HG02763 (cell line): ENCODE results near the gene POU4F1.

Experiments used
- ATAC-seq: cut with Tn5 transposase; IDR thresholded peaks from one replicate; pipeline ENCODE4 v1.9.1; 2021; ENCODE audit warnings: mild to moderate bottlenecking, moderate library complexity; ENCODE audit not compliant: unreplicated experiment

Gene POU4F1

DNA sequence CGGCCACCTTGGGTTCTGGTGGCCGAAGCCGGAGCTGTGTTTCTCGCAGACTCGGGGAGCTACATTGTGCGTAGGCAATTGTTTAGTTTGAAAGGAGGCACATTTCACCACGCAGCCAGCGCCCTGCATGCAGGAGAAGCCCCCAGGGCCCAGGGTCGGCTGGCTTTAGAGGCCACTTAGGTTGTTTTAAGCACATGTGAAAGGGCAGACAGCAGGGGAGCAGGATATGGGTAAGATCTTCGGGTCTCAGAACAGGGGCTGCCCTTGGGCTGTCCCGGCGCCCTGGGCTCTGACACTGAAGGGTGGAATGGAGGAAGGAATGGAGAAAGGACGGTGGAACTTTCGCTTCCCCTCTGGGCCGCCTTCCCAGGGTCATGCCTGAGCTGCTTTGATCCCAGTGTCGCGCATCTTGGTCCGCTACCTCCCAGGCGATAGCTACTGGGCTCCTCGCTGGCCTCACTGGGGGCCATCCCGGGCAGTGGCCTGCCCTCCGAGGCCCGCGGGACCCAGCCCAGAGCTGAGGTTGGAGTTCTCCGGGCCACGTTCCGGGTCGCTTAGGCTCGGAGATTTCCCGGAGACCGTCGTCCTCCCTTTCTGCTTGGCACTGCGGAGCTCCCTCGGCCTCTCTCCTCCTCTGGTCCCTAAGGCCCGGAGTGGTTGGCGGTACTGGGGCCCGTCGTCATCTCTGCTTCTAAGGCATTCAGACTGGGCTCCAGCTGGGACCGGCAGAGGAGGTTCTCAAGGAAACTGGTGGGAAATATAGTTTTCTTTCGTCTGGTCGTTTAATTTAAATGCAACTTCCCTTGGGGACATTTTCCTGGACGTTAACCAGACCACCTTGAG is 4.3 kb upstream of the POU4F1 start:
- no peak for ATAC-seq

DNA sequence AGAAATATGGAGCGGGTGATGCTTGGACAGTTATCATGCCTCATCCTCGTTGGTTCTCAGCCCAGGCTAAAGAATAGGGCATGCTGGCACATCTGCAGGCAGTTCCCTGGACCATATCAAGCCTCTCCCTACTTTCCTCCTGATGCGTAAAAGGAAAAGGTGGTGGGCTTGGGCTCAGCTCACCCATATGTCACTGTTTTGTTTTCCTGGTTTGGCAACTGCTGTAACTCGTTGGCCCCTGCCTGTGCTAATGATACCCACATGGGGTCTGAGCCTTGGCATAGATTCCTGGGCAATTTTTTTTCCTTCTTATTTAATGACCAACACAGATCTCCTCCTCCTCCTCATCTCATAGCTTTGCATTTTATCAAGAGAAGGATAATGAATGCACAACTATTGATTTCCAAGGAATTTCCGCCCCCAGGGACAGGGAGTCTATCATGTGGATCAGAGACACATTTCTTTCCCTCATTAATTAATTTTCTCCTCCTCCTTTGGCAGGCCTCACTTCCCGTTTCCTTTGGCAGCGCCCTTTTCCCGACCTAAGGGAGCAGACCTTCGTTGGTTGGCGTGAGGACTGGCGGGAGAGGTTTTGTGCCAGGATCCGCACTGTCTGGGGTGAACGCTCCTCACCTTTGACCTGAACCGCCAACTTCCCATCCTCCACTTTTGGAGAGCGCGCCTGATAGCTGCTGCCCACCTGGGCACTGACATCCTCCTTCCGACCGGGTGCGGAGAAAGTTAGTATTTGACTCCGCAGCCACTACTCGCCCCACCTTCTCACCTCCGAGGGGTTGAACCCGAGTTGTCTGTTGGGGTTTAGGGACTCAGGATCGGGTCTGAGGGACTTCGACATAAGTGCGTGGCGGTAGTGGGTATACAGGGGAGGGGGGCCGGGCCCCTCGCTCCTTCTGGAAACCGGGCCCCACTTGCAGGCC is 3.4 kb upstream of the POU4F1 start:
- no peak for ATAC-seq

DNA sequence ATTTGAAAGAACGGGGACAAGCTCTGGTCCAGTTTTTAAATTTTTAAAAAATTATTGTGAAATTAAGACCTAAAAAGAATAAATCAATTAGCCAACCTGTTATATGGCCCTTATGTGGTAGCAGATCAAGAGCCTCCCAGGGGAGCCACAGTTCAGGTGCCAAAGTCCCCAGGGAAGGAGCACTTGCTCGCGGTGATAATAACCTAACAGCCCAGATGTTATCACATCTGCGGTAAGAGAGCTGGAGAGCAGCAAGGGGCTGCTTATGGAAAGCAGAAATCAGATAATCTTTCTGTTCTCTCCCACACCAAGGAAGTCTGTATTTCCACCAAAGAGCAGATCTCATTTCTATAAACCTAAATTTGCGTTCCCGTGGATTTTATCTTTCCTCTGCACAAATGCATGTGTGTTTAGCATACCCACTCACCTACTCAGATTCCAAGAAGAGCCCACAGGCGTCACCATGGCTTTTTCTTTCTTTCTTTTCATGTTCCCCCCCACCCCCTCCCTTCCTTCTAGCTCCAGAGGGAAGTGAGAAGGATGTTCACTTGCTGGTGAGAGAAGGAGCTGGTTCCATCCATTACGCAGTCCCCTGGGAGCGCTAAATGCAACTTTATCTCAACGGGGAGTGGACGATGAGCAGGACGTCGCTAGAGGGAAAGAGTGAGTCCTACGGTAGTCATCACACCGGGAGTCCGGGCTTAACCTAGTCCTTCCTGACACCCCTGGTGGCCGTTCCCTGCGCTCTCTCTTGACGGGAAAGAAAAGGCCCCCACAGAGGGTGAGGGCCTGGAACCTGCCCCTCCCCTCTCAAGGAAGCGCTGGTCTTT is 1.6 kb upstream of the POU4F1 start:
- no peak for ATAC-seq

DNA sequence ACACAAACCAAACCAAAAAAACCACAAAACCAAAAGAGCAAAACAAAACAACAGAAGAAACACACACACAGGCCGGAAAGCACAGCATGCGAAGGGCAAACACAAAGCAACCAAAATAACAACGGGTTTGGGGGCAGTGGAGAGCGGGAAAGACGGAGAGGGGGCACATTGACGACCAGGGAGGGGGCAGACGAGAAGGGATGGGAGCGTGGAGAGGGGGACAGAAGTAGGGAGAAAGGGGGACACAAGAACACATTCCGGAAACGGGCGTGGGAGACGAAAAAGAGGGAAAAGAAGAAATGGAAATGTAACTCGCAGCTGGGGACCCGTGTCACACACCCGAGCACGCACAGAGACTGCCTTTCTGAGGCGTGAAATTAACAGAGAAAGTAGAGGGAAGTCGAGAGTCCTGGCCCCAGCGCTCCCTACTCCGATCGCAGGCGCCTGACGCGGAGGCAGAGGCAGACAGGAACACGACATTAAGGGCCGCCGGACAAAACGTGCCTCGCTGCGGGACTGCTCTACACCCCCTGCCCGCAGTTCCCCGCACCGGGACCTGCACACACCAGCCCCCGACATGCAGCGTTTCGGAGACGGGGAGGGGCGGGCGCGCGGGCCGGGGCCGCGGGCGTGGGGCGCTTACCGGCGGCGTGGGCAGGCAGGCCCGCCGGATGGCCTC is 652 bp downstream of the POU4F1 start:
- ATAC-seq: peak; percentile 19

- no peak for ATAC-seq
Measured at GRCh38 chr13:78601874-78602560, 1.3 kb downstream of the POU4F1 start.

- no peak for ATAC-seq
Measured at GRCh38 chr13:78601124-78601873, 2.1 kb downstream of the POU4F1 start.

- ATAC-seq: no peak
Measured at GRCh38 chr13:78600280-78600883, 3.0 kb downstream of the POU4F1 start.

- no peak for ATAC-seq
Measured at GRCh38 chr13:78599645-78600279, 3.6 kb downstream of the POU4F1 start.

- no peak for ATAC-seq
Measured at GRCh38 chr13:78598966-78599644, 4.2 kb downstream of the POU4F1 start.

GRCh38 chr13:78598116-78598781 is 5.1 kb downstream of the POU4F1 start:
- ATAC-seq: no peak

DNA sequence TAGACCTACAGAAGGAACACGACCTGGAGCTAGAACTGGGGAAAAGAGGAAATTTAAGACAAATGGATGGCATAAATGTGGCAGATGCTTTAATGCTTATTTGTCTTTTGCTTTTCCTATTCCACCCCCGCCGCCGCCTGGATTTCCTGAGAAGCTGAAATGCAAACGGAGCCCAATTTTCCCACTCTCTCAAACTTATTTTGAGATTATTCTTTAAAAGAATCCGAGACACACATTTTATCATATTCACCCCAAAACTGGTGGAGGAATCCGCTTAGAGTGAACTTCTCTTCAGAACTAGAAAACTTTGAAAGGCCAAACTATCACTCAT is 5.8 kb downstream of the POU4F1 start:
- ATAC-seq: no peak

DNA sequence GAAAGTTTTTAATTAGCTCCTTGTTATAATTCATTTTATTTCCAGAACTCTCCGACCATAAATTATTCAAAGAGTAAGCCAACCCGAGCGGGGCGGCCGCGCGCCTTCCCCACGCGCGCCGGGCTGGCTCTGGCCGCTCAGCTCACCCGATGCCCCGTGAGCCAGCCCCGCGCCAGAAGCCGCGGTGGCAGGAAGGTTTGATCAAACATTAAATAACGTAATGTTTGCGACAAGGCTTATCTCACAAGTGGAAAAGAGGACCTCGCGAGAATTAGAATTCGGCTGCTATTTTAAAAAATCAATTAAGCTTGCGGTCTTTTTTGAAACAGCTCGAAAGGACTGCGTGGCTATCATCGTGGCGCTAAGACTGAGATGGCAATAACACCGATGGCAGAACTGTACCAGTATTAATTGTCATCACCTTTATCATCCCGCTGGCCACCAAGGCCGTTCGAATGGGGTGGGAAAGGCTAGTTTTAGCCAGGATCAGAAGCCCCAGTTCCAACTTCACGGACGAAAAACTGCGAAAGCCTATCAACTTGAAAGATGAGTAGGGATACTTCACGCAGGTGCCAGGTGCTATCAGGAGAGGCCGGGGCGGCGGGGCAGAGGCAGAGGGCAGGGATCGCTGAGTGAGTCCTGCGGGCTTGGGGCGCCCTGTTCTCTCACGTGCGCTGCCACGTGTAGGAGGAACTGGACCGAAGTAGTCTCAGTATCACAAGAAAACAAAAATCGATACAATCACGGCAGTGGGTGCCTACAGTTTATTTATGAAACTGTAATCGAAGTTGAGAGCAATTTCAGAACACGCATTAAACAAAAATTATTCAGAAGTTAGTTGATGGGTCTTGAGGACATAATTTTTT is 6.4 kb downstream of the POU4F1 start:
- no peak for ATAC-seq

- ATAC-seq: no peak
Measured at GRCh38 chr13:78596399-78596735, 7.0 kb downstream of the POU4F1 start.

DNA sequence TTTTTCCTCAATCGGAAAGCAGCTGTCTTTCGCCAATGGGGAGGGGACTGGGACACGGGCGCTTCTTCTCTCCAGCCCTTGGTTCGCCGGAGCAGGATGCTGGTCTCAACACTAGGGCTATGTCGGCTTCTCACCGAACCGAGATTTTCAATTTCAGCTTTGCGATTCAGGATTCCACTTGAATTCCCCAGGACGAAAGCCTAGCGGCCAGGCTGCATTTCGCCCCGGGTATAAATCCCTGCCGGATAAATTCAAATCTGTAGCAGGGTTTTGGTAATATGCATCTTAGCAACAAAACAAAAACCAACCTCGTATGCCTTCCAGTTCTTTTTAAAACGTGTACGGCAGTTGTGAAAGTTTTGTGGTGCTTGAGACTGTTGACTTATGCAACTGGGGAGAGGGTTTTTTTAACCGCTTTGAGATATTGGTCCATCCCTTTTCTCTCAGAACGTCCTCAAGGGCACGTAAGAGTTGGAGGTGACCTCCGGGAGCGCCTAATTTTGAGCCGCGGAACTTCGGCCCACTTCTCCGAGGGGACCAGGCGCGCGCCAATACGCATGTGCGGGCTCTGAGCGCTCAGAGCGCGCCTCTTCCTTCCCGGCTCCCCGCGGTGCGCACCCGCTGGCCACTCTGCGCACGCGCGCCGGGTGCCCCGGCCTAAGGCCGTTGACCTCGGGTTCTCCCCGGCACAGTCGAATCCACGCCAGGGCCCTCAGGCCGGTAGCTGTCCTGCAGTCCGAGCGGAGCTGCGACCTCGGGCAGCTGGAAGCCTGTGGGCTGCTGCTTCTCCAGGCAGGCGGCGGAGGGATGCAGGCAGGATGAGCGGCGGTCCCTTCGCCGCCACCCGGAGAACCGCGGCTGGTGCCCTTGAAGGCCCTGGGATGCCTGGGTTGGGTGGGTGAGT is 7.6 kb downstream of the POU4F1 start:
- no peak for ATAC-seq

- no peak for ATAC-seq
Measured at GRCh38 chr13:78594456-78594975, 8.8 kb downstream of the POU4F1 start.
